GM12878 (cell line): ENCODE data around the gene DMD. TPM values are rescaled to one million over a fixed set of nuclear protein-coding genes. Genes with fewer than 3 reads are reported as not detected.

Experiments used
- ATF7 ChIP-seq: fragments of 450-650 bp; IDR thresholded peaks from 2 replicates; pipeline ENCODE4 v1.6.1; 2016; ENCODE audit warnings: low read depth, mild to moderate bottlenecking
- BHLHE40 ChIP-seq, 2 experiments: fragments of 450-650 bp in 1 of 2; IDR thresholded peaks; 2 replicates each; pipeline ENCODE4 v1.6.1; 2011 to 2017; ENCODE audit warnings: low read depth in 2 of 2, borderline replicate concordance in 1 of 2, improper control_type of control experiment in 1 of 2, low read length in 1 of 2, mild to moderate bottlenecking in 1 of 2
- BMI1 ChIP-seq: fragments of 450-650 bp; IDR thresholded peaks from 2 replicates; pipeline ENCODE4 v1.6.1; 2016; ENCODE audit warnings: mild to moderate bottlenecking, moderate library complexity, borderline replicate concordance
- CBX3 ChIP-seq: fragments of 200-600 bp; sonication (generic); IDR thresholded peaks from 2 replicates; pipeline ENCODE4 v1.6.1; 2016; ENCODE audit warnings: low read depth, borderline replicate concordance
- CEBPB ChIP-seq, 2 experiments: fragments of 150-350 bp in 1 of 2; IDR thresholded peaks; 2 replicates each; pipeline ENCODE4 v1.6.1; 2012 to 2014; ENCODE audit warnings: low read depth in 2 of 2, low read length in 2 of 2, borderline replicate concordance in 1 of 2, inconsistent platforms in 1 of 2
- CREB1 ChIP-seq: IDR thresholded peaks from 2 replicates; pipeline ENCODE4 v1.6.1; 2012; ENCODE audit warnings: low read depth, mild to moderate bottlenecking, inconsistent platforms
- CTCF ChIP-seq, 3 experiments: IDR thresholded peaks in 2 of 3; conservative IDR thresholded peaks in 1 of 3; 2 replicates each; pipeline ENCODE4 v1.5.1; 2011; ENCODE audit warnings: low read depth in 3 of 3, low read length in 3 of 3, mild to moderate bottlenecking in 3 of 3, control low read depth in 2 of 3, moderate library complexity in 2 of 3, inconsistent platforms in 1 of 3, mixed read lengths in 1 of 3; ENCODE audit not compliant: control insufficient read depth in 2 of 3, insufficient read depth in 1 of 3; ENCODE audit errors: extremely low read depth in 1 of 3
- EP300 ChIP-seq, 2 experiments: fragments of 150-350 bp in 1 of 2; IDR thresholded peaks; 2 replicates each; pipeline ENCODE4 v1.6.1; 2011 to 2012; ENCODE audit warnings: low read depth in 2 of 2, low read length in 2 of 2, borderline replicate concordance in 1 of 2, improper control_type of control experiment in 1 of 2, inconsistent platforms in 1 of 2; ENCODE audit not compliant: control insufficient read depth in 1 of 2
- ETV6 ChIP-seq, 2 experiments: fragments of 450-650 bp in 1 of 2; IDR thresholded peaks in 1 of 2; conservative IDR thresholded peaks in 1 of 2; 2 replicates each; pipeline ENCODE4 v1.6.1; 2014; ENCODE audit warnings: antibody characterized with exemption in 1 of 2, borderline replicate concordance in 1 of 2, low read depth in 1 of 2, mild to moderate bottlenecking in 1 of 2, moderate library complexity in 1 of 2
- IKZF2 ChIP-seq, 2 experiments: fragments of 450-650 bp; IDR thresholded peaks; 2 replicates each; pipeline ENCODE4 v1.6.1; 2017; ENCODE audit warnings: mild to moderate bottlenecking in 2 of 2, moderate library complexity in 2 of 2
- JUNB ChIP-seq: IDR thresholded peaks from 2 replicates; pipeline ENCODE4 v1.6.1; 2016; ENCODE audit warnings: antibody characterized with exemption, mild to moderate bottlenecking
- MEF2A ChIP-seq: IDR thresholded peaks from 2 replicates; pipeline ENCODE4 v1.6.1; 2011; ENCODE audit warnings: low read depth, mild to moderate bottlenecking, low read length, moderate library complexity; ENCODE audit not compliant: insufficient read depth
- MLLT1 ChIP-seq: fragments of 450-650 bp; IDR thresholded peaks from 2 replicates; pipeline ENCODE4 v1.6.1; 2016; ENCODE audit warnings: mild to moderate bottlenecking
- MTA2 ChIP-seq: fragments of 450-650 bp; IDR thresholded peaks from 2 replicates; pipeline ENCODE4 v1.6.1; 2016; ENCODE audit warnings: low read depth, mild to moderate bottlenecking, moderate library complexity
- MTA3 ChIP-seq: IDR thresholded peaks from 2 replicates; pipeline ENCODE4 v1.6.1; 2012; ENCODE audit warnings: low read length, inconsistent platforms, borderline replicate concordance
- NRF1 ChIP-seq: conservative IDR thresholded peaks from 2 replicates; pipeline ENCODE4 v1.6.1; 2011; ENCODE audit warnings: mild to moderate bottlenecking, low read depth, low read length, improper control_type of control experiment
- RBBP5 ChIP-seq: fragments of 200-600 bp; sonication (generic); conservative IDR thresholded peaks from 2 replicates; pipeline ENCODE4 v1.6.1; 2016
- RUNX3 ChIP-seq: IDR thresholded peaks from 2 replicates; pipeline ENCODE4 v1.6.1; 2012; ENCODE audit warnings: low read length, inconsistent platforms
- SREBF1 ChIP-seq: IDR thresholded peaks from 2 replicates; pipeline ENCODE4 v1.6.1; 2012; ENCODE audit warnings: mild to moderate bottlenecking, low read length
- TBL1XR1 ChIP-seq: IDR thresholded peaks from 2 replicates; pipeline ENCODE4 v1.6.1; 2012; ENCODE audit warnings: low read depth, low read length, improper control_type of control experiment
- ZBTB40 ChIP-seq: fragments of 450-650 bp; IDR thresholded peaks from 2 replicates; pipeline ENCODE4 v1.6.1; 2016; ENCODE audit warnings: mild to moderate bottlenecking, moderate library complexity, borderline replicate concordance
- ZNF217 ChIP-seq: fragments of 450-650 bp; IDR thresholded peaks from 2 replicates; pipeline ENCODE4 v1.6.1; 2017; ENCODE audit warnings: antibody characterized with exemption, mild to moderate bottlenecking
- ZNF24 ChIP-seq: fragments of 450-650 bp; IDR thresholded peaks from 2 replicates; pipeline ENCODE4 v1.6.1; 2017; ENCODE audit warnings: antibody characterized with exemption, mild to moderate bottlenecking
- polyA plus RNA-seq, 11 experiments: library from polyadenylated mRNA; depleted of rRNA in 4 of 11; unstranded in 6 of 11; stranded (reverse) in 5 of 11; fragments of >200 nt; fragmentation: Nextera tagmentation in 4 of 11; fragmentation: Illumina TruSeq in 1 of 11; extraction: Ambion mirVana in 4 of 11; extraction: Trizol in 1 of 11; gene quantifications; 1 replicate in 1 of 11; 2 replicates in 10 of 11; pipeline versions ENCODE4 v1.2.1 to v1.2.3, GENCODE V29; 2011 to 2016; ENCODE audit warnings: inconsistent platforms in 2 of 11, missing spikeins in 2 of 11, low read depth in 1 of 11
- total RNA-seq, 4 experiments: library from RNA; depleted of rRNA in 3 of 4; stranded (reverse); fragments of >200 nt in 3 of 4; fragmentation: Illumina TruSeq in 1 of 4; extraction: Trizol in 1 of 4; gene quantifications; 2 replicates each; pipeline versions ENCODE4 v1.2.1 to v1.2.3, GENCODE V29; 2013 to 2021

The DMD gene
- total and polyA plus RNA-seq, 10 of the 15 experiments (the other 5 are each of a cell fraction or from before 2014, with no cell fraction given), result 1.4 to 24.3 (median 4.3) TPM

- TF ChIP-seq ZNF24 (peak; percentile 94), JUNB (peak; percentile 51; the same call in 1 of the 2 replicates), IKZF2 (IDR thresholded peaks at IDR 0.05) (peak; percentile 88 to 91), ZNF217 (peak; percentile 92), BHLHE40 (IDR thresholded peaks at IDR 0.05; ENCODE audit: borderline replicate concordance in 1 of 2, low read depth in 2 of 2, low read length in 1 of 2) (peak in 1 of 2 experiments; percentile 34; a peak in 1 of 4 replicates), CTCF (IDR thresholded peaks at IDR 0.05 in 2 of 3, conservative IDR thresholded peaks at IDR 0.05 in 1 of 3; ENCODE audit: control insufficient read depth in 2 of 3, extremely low read depth in 1 of 3, insufficient read depth in 1 of 3, low read depth in 3 of 3, low read length in 3 of 3) (no peak), MLLT1 (0 out of 2 replicates have a peak, but pooled peaks have one; percentile 26), NRF1 (no peak), ATF7 (peak; percentile 82), BMI1 (0 out of 2 replicates have a peak, but pooled peaks have one; percentile 54), TBL1XR1 (peak; percentile 70; the same call in 1 of the 2 replicates), CBX3 (no peak), MTA3 (peak; percentile 65; the same call in 1 of the 2 replicates), SREBF1 (no peak), EP300 (IDR thresholded peaks at IDR 0.05; ENCODE audit: borderline replicate concordance in 1 of 2, control insufficient read depth in 1 of 2, low read depth in 2 of 2, low read length in 2 of 2) (peak; percentile 63 to 87; a peak in 2 of 4 replicates), RUNX3 (peak; percentile 95), MTA2 (peak; percentile 96), CREB1 (peak; percentile 52), MEF2A (peak; percentile 69), RBBP5 (no peak), ETV6 (conservative IDR thresholded peaks at IDR 0.05 in 1 of 2, IDR thresholded peaks at IDR 0.05 in 1 of 2; ENCODE audit: borderline replicate concordance in 1 of 2, low read depth in 1 of 2) (peak in 1 of 2 experiments; percentile 31; a peak in 1 of 4 replicates), CEBPB (IDR thresholded peaks at IDR 0.05; ENCODE audit: borderline replicate concordance in 1 of 2, low read depth in 2 of 2, low read length in 2 of 2) (0 out of 4 replicates have a peak, but pooled peaks of 1 of the 2 experiments have one; percentile 56), ZBTB40 (no peak)
Observed at GRCh38 chrX:31136144-31136611, 2075.2 kb downstream of the DMD start (continued).
